K562 treated with DMSO at 1 percent for 24 hours (cell line): ENCODE data around the gene OR2A12. TPM values are rescaled to one million over a fixed set of nuclear protein-coding genes. Genes with fewer than 3 reads are reported as not detected.

Experiments
- total RNA-seq: library from RNA; unstranded; fragments of 300-600 nt; gene quantifications from 2 replicates; pipeline ENCODE4 v1.2.3, GENCODE V29; 2022; ENCODE audit warnings: low read depth; ENCODE audit not compliant: insufficient read depth

The OR2A12 gene
- total RNA-seq = not detected in 2 replicates

DNA sequence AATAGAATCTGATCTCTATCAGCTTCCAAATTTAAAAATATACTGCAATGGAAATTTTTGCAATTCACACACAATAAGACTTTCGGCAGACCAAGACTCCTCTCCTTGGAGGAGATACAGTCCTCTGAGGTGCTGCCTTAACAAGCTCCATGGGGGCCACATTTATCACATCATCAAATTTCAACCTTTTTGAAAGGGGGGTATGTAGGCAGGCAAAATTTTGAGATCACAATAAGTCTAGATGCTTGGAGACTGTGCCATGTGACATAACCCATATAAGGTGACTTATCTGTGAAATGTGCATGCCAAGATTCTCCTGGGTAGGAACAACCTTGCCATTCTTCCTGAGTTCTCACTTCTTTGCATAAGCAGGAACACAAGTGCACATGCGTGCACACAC lies at the start of gene OR2A12:
OR2A12 (plus strand) TSS at position 301 of the 400 bp plus-strand sequence. CDS start 8,830 bp downstream, outside the sequence.

GRCh38 chr7:144048648-144049047 lies 37.4 kb upstream of the OR2A12 start, which contains the start of gene OR2A5:
OR2A5 (plus strand) TSS chr7:144048948; CDS start chr7:144050402, 1,454 bp downstream.

DNA sequence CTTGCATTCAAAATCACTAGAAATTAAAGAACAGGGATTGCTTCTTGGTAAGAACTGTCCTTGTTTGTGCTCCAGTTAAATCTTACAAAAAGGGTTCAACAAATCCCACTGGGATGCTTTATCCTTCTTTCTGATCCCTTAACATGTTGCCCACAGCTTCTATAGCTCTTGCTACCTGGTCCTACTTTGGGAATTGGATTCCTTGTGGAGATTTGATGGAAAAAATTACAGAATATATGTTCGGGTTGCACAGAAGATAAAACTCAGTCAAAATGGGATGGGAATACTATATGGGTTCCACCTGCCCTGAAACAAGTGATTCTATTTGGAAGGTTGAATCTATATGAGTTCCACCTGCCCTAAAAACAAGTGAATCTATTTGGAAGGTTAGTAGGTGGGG lies 16.6 kb upstream of the OR2A12 start, which contains the start of gene OR2A25:
OR2A25 (plus strand) TSS at position 301 of the 400 bp plus-strand sequence. CDS start 4,409 bp downstream, outside the sequence.

GRCh38 chr7:144109283-144109682 lies 23.2 kb downstream of the OR2A12 start, which contains the start of gene OR2A2:
OR2A2 (plus strand) TSS chr7:144109583; CDS start chr7:144109583, 0 bp downstream.

GRCh38 chr7:144122876-144123275 lies 36.8 kb downstream of the OR2A12 start, which contains the start of gene OR2A14:
OR2A14 (plus strand) TSS chr7:144123176; CDS start chr7:144129113, 5,937 bp downstream.

Other genes starting within 250 kb of the OR2A12 start
- gene TCAF1, start 184.1 kb upstream of the OR2A12 start, total RNA-seq = 53.3 and 58.8 TPM in 2 replicates
- gene OR2F2, start 151.0 kb upstream of the OR2A12 start, total RNA-seq = not detected in 2 replicates
- not detected in 2 replicates for gene OR2F1, start 131.4 kb upstream of the OR2A12 start, total RNA-seq
- gene OR6B1, start 86.0 kb upstream of the OR2A12 start, total RNA-seq = not detected in 2 replicates
- gene OR2A5, start 37.3 kb upstream of the OR2A12 start, total RNA-seq = not detected in 2 replicates
- gene OR2A25, start 16.5 kb upstream of the OR2A12 start, total RNA-seq = not detected in 2 replicates
- gene OR2A2, start 23.3 kb downstream of the OR2A12 start, total RNA-seq = not detected in 2 replicates
- not detected in 2 replicates for gene OR2A14, start 36.9 kb downstream of the OR2A12 start, total RNA-seq
- not detected in 2 replicates for gene CTAGE4, start 97.2 kb downstream of the OR2A12 start, total RNA-seq
- 0.25 TPM in 1 of 2 replicates, not detected in the other for gene ARHGEF35, start 109.6 kb downstream of the OR2A12 start, total RNA-seq
- gene OR2A42, start 153.3 kb downstream of the OR2A12 start, total RNA-seq = not detected in 2 replicates
- not detected in 2 replicates for gene OR2A7, start 178.5 kb downstream of the OR2A12 start, total RNA-seq
- gene CTAGE8, start 183.0 kb downstream of the OR2A12 start, total RNA-seq = not detected in 2 replicates
- not detected in 2 replicates for gene OR2A1, start 226.1 kb downstream of the OR2A12 start, total RNA-seq